Muscle layer of duodenum (tissue), 2 donors: ENCODE data around the gene NFIA.
"Not testable (repeated sequence)": the region's sequence is repeated elsewhere in the genome, so short reads cannot be mapped to it uniquely, and the experiment has no call there.

ENCODE experiments used
- H3K27ac ChIP-seq: one replicate; pipeline ENCODE4 v1.7.0; 2013; ENCODE audit warnings: mild to moderate bottlenecking, low read length
- H3K27me3 ChIP-seq: one replicate; pipeline ENCODE4 v1.7.0; 2013; ENCODE audit warnings: low read depth, mild to moderate bottlenecking, control low read depth, low read length
- H3K36me3 ChIP-seq, 2 donors: one replicate each; pipeline ENCODE4 v1.7.0; 2013; ENCODE audit warnings: low read length in 2 of 2, control low read depth in 1 of 2, mild to moderate bottlenecking in 1 of 2; ENCODE audit not compliant: insufficient read depth in 2 of 2, control insufficient read depth in 1 of 2
- H3K4me1 ChIP-seq, 2 donors: one replicate each; pipeline ENCODE4 v1.7.0; 2013; ENCODE audit warnings: low read length in 2 of 2, mild to moderate bottlenecking in 2 of 2, control low read depth in 1 of 2, moderate library complexity in 1 of 2; ENCODE audit not compliant: insufficient read depth in 2 of 2, control insufficient read depth in 1 of 2
- H3K4me3 ChIP-seq, 2 donors: one replicate each; pipeline ENCODE4 v1.7.0; 2013; ENCODE audit warnings: low read length in 2 of 2, low read depth in 1 of 2, mild to moderate bottlenecking in 1 of 2
- H3K9me3 ChIP-seq, 2 donors: one replicate each; pipeline ENCODE4 v1.7.0; 2013; ENCODE audit warnings: low read length in 2 of 2, control low read depth in 1 of 2, mild to moderate bottlenecking in 1 of 2; ENCODE audit not compliant: control insufficient read depth in 1 of 2
- donor health status: healthy.

NFIA gene

GRCh38 chr1:61052395-61053225 is 29.8 kb upstream of the NFIA start:
- no peaks in the 10 kb centered on the region for H3K9me3 ChIP-seq
- H3K4me3 ChIP-seq: peak overlapping the region; percentile 52 to 91
- H3K27ac ChIP-seq: peak overlapping the region; percentile 30
- no peaks in the 10 kb centered on the region for H3K36me3 ChIP-seq
- H3K4me1 ChIP-seq: peaks cover 19 to 43% of the 10 kb centered on the region in 2 donors
- H3K27me3 ChIP-seq: no peaks in the 10 kb centered on the region

DNA sequence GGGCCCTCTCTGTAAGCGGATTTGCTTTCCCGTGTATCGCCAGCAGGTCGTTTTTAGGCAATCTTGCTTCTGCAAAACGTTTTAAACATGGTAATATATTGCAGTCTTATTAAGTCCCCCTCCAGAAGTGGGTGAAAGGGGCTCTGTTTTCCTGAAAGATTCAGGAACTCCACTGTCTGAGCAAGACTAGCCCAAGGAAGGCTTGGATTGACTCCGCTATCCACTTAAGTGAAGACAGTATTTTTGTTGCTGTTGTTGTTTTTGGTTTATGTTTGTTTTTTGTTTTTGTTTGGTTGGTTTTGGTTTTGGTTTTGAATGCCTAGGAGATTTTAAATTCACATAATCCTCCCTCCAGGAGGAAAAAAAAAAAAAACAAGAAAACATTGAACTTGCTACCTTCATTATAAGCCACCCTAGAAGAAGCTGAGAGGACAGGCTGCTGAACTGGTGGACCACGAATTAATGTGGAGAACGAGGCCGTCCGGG is 29.1 kb upstream of the NFIA start:
- H3K4me1 ChIP-seq: peaks cover 19 to 46% of the 10 kb centered on the region in 2 donors
- no peaks in the 10 kb centered on the region for H3K36me3 ChIP-seq
- H3K27ac ChIP-seq: peak overlapping the region; percentile 30
- H3K9me3 ChIP-seq: no peaks in the 10 kb centered on the region
- H3K4me3 ChIP-seq: peak overlapping the region; percentile 52 to 55
- no peaks in the 10 kb centered on the region for H3K27me3 ChIP-seq

DNA sequence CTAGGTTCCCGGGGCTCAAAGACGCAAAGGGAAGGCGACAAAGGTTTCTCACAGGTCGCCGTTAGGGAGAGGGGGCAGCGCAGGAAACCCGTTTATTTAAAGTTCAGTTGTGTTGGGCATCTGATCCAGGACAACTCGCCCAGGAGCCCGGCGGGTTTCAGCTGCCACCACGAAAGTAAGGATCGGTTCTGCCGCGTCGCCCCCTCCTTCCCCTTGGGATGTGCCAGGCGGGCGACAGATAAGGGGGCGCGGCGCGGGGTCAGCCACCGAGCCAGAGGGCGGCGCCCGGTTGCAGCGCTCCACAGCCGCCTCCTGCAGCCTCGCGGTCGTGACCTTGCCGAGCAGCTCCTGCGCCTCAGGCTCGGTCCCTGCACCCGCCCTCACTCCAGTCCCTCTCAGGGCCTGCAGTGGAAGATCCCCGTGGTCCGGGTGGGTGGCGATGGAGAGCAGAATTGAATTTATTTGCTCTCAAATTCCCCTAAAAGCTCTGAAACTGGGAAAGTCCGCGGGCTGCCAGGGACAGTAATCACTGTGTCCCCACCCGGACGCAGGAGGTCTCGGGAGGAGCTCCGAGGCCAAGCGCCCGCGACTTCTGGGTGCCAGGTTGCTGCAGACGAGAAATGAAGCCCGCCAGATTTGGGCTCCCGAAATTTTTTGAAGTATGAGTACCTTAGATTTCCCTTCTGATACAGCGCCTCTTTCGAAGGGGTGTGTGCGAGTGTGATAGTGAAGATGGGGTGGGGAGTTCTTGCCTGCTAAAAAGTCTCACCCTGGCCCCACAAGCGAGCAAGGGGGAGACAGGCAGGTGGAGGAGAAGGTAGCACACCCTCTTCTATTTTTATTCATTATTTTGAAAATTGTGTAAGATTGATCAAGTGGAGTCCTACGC is 28.4 kb upstream of the NFIA start:
- Histone ChIP-seq H3K27me3 (no peaks in the 10 kb centered on the region), H3K27ac (peak overlapping the region; percentile 30), H3K4me1 (peaks cover 19 to 46% of the 10 kb centered on the region in 2 donors), H3K36me3 (no peaks in the 10 kb centered on the region), H3K4me3 (peak overlapping the region; percentile 52 to 55), H3K9me3 (no peaks in the 10 kb centered on the region)

DNA sequence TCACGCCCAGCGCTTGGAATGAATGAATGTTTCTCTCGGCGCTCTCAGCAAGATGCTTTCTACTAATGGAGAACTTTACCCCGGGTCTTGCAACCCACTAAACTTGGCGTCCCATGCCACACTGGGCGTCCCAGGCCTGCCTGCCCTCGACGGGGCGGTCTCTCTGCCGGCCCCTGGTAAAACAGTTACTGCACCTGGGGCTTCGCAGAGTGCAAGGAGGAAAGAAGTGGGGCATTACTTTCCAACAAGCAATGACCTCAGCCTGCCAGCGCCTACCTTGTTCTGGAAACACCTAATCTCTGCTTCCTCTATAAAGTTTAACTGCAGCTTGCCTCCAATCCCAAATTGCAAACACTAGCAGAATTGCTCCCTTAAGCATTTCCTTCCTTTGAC is 27.8 kb upstream of the NFIA start:
- Histone ChIP-seq H3K27ac (peak overlapping the region; percentile 76), H3K27me3 (no peaks in the 10 kb centered on the region), H3K4me3 (peak overlapping the region in 1 of 2 donors; percentile 55), H3K9me3 (no peaks in the 10 kb centered on the region), H3K4me1 (peaks cover 18 to 44% of the 10 kb centered on the region in 2 donors), H3K36me3 (no peaks in the 10 kb centered on the region)

DNA sequence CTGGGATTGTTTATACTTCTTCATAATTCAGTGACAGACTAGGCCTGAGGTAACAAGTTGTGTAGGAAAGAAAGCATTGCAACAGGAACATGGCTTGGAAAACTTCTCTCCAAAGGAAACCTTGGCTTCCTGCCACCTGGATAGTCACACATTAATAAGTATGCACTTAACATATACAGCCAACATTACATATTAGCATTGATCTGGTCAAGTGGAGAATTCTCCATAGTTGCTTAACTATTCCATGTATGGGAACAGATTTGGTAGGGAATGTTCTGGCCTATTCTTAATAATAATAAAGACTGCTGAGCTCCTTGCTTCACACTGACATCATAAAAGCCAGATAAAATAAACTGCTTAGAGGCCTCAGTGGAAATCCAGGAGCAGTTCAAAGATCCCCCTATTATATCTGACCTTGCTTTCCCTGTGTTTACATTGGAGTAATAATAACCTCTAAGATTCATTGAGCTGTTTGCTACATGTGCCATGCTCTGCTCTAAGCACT is 27.2 kb upstream of the NFIA start:
- peaks cover 16 to 41% of the 10 kb centered on the region in 2 donors for H3K4me1 ChIP-seq
- H3K36me3 ChIP-seq: no peaks in the 10 kb centered on the region
- H3K27me3 ChIP-seq: no peaks in the 10 kb centered on the region
- no peaks in the 10 kb centered on the region for H3K9me3 ChIP-seq
- peak overlapping the region; percentile 76 for H3K27ac ChIP-seq
- H3K4me3 ChIP-seq: peak overlapping the region in 1 of 2 donors; percentile 55

DNA sequence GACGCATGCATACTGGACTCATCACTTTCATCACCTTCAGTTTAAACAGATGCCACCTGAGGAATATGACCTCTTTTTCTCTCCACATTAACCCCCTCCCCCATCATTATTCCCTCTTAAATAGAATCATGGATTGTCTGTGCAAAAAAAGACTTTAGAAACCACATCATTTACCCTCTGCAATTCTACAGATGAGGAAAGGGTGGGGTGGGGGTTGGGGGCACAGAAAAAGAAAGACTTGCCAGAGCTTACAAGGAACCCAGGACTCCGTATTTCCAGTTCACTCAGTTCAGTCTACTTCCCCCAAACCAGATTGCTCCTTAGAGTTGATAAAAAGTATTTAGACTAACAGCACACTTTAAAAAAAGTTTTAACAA is 26.2 kb upstream of the NFIA start:
- H3K9me3 ChIP-seq: no peaks in the 10 kb centered on the region
- H3K27me3 ChIP-seq: no peaks in the 10 kb centered on the region
- H3K4me1 ChIP-seq: peaks cover 16 to 41% of the 10 kb centered on the region in 2 donors
- H3K36me3 ChIP-seq: no peaks in the 10 kb centered on the region
- H3K4me3 ChIP-seq: peak overlapping the region; percentile 89
- peak overlapping the region; percentile 76 for H3K27ac ChIP-seq

- H3K4me3 ChIP-seq: peak overlapping the region; percentile 89
- H3K9me3 ChIP-seq: no peaks in the 10 kb centered on the region
- H3K4me1 ChIP-seq: peaks cover 16 to 41% of the 10 kb centered on the region in 2 donors
- no peaks in the 10 kb centered on the region for H3K27me3 ChIP-seq
- H3K27ac ChIP-seq: peak overlapping the region; percentile 76
- no peaks in the 10 kb centered on the region for H3K36me3 ChIP-seq
Measured at GRCh38 chr1:61056573-61057439, 25.6 kb upstream of the NFIA start.

DNA sequence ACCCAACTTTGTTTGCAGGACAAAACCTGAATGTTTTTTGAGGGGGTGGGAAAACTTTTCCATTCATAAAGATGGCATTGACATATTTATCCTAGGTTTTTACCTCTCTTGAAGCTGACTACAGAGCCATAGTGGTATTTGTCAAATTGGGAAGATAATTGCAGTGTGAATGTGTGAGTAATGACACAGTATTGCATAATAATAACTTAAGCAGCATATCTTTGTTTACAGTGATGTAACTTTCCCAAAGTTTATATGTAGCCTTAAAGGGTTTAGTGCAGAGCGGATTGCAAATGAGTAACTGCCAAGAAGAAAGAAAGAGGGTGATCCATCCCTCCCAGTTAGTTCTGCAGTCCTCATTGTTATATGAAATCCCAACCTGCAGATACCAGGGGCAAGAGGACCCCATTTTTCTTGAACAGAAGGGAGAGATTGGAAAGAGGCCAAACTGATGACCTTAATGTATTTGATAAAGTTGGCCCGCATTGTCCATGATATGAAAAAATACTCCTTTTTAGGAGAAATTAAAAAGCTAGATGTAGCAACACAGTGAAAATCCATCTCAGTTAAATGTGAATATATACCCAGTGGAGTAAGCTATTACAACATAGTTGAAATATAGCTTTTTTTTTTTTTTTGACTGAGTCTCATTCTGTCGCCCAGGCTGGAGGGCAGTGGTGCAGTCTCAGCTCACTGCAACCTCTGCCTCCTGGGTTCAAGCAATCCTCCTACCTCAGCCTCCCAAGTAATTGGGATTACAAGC is 23.7 kb upstream of the NFIA start:
- Histone ChIP-seq H3K27me3 (no peaks in the 10 kb centered on the region), H3K36me3 (no peaks in the 10 kb centered on the region), H3K9me3 (no peaks in the 10 kb centered on the region), H3K4me3 (no peak overlapping the region), H3K4me1 (peaks cover 16 to 34% of the 10 kb centered on the region in 2 donors), H3K27ac (no peak overlapping the region)

GRCh38 chr1:61061601-61062000 is 20.8 kb upstream of the NFIA start:
- H3K4me3 ChIP-seq, H3K27ac ChIP-seq, H3K9me3 ChIP-seq, H3K27me3 ChIP-seq, H3K4me1 ChIP-seq, H3K36me3 ChIP-seq: not testable (repeated sequence)

GRCh38 chr1:61064673-61065072 is 17.7 kb upstream of the NFIA start:
- Histone ChIP-seq H3K9me3 (no peaks in the 10 kb centered on the region), H3K27ac (no peak overlapping the region), H3K36me3 (no peaks in the 10 kb centered on the region), H3K4me1 (no peaks in the 10 kb centered on the region), H3K27me3 (no peaks in the 10 kb centered on the region), H3K4me3 (no peak overlapping the region)
